NCI-H1092 (cell line): ENCODE data around the gene C1orf105.
"Not testable (repeated sequence)": the region's sequence is repeated elsewhere in the genome, so short reads cannot be mapped to it uniquely, and the experiment has no call there.

Experiments used
- DNase-seq: peaks from one replicate; lab custom pipeline; 2025; lab: John Stamatoyannopoulos, UW

Gene C1orf105

DNA sequence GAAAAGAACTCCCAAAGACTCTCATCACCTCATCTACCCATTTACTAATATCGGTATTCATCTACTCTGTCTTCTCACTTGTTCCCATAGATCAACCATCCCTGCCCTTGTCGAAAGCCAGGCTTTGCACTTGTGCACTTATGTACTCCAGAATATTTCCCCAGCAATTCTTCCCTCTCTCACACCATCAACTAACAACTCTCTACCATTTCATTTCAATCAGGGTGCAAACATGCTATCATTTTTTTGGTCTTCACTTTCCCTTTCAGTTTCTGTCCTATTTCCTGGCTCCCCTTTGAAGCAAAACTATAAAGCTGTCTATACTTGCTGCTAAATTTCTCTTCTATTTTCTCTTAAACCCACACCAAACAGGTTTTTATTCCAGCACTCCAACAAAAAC is 6.7 kb downstream of the C1orf105 start:
- no peak for DNase-seq

DNA sequence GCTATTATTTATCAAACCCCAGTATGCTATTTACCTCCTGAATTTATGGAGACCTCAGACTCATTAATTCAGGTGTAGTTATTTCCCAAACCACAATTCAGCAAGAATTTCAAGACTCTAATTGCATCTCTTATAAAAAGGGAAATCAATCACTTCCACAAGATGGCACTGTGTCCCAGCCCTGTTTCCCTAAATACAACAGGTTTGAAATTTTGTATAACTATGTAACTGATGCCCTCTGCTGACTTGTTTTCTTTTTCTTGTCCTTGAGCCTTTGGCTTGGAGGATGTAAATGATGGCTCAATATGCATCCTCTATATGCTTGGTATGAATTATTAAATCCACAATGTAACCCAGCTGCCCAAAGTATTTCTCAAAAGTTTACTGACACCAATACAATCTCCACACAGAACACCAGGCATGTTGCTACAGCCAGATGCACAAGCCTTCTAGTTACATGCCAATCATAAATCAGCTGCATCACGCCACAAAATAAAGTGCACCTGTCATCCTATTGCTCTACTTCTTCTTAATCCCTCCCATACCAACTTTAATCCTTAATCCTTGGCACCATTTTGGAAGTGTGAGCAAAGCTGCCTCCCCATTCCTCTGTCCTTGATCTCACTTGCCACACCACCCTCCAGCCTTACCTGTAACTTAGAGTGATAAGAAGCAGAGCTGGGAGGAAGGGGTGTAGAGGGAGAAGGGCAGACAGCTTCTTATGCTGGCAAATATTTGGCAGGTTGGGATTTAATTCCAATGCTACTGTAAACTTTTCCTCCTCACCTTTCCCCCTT is 9.0 kb downstream of the C1orf105 start:
- peak; percentile 38 for DNase-seq

DNA sequence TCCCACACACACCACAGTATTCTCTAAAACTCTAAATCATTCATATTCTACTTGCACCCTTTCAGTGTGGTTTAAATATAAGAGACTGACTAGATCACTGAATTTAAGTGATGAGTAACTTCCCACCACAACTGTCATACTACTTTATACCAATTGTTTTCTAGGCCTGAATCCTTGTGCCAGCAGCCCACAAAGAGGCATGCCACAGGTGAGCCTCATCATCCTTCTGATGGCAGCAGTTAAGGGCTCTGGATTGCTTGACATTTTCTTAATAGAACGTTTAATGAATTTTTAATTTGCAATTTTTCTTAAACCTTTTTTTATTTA is 9.6 kb downstream of the C1orf105 start:
- DNase-seq, result no peak

DNA sequence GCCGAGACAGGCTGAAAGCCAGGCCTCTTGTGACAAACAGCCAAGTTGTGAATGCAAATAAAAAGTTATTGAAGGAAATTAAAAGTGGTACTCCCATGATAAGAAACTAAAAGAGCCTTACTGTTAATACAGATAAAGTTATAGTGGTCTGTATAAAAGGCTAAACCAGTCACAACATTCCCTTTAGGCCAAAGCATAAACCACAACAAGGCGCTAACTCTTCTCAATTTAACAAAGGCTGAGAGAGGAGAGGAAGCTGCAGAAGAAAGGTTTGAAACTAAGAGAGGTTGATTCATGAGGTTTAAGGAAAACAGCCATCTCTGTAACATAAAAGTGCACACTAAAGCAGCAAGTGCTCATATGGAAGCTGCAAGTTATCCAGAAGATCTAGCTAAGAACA is 10.7 kb downstream of the C1orf105 start:
- no peak for DNase-seq

DNA sequence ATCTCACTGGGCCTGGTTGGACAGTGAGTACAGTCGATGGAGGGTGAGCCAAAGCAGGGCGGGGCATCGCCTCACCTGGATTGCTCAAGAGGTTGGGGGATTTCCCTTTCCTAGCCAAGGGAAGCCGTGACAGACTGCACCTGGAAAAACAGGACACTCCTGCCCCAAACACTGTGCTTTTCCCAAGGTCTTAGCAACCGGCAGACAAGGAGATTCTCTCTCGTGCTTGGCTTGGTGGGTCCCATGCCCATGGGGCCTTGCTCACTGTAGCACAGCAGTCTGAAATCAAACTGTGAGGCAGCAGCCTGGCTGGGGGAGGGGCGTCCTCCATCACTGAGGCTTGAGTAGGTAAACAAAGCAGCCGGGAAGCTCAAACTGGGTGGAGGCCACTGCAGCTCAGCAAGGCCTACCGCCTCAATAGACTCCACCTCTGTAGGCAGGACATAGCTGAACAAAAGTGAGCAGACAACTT is 11.3 kb downstream of the C1orf105 start:
- no peak for DNase-seq

DNA sequence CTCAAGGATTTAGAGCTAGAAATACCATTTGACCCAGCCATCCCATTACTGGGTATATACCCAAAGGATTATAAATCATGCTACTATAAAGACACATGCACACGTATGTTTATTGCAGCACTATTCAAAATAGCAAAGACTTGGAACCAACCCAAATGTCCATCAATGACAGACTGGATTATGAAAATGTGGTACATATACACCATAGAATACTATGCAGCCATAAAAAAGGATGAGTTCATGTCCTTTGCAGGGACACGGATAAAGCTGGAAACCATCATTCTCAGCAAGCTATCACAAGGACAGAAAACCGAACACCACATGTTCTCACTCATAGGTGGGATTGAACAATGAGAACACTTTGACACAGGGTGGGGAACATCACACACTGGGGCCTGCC is 16.7 kb downstream of the C1orf105 start:
- not testable (repeated sequence) for DNase-seq

DNA sequence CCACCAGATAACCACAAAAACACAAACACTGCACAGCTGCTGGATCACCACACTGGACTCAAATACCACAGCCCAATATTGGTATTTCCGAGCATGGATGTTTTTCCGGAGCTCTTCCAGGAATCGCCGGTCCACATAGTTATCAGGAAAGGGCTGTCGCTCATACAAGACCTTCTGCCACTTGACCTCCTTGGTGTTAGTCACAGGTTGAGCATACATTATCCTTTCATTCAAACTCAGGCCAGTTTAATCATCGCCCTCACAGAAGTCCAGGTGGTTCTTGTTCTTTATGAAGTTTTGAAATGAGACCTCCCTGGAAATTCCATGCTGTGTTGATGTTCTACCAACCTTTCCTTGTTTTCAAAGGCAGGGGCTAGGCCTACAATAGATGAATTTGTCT is 21.9 kb downstream of the C1orf105 start:
- DNase-seq, result no peak

DNA sequence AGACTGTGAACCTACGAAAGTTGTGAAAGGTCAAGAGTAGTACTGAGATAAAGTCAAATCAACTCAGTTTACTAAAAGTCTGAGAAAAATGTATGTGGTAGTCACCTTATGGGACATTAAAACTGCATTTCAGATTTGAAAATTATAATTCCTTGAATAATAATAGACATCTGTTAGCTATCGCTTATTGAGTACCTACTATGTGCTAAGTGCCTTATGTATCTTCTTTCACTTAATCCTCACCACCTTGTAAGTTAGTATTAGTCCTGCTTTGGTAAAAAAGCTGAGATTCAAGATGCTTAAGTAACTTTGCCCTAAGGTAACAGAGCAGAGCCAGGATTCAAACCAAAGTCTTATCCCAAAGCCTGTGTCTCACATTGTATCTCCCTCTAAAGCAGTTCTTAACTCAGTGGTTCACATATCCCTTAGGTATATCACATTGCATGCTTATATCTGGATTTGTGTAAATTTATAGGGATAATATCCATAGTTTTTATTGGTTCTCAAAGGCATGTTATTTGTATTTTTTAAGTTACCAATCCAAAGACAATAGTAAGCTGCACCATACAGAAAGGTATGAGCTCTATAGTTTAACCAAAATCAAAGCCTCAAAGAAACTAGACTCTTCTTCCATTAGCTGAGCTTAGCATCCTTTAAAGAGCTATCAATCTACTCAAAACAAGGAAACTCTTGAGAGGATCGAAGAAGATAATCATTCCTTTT is 22.5 kb downstream of the C1orf105 start:
- no peak for DNase-seq

DNA sequence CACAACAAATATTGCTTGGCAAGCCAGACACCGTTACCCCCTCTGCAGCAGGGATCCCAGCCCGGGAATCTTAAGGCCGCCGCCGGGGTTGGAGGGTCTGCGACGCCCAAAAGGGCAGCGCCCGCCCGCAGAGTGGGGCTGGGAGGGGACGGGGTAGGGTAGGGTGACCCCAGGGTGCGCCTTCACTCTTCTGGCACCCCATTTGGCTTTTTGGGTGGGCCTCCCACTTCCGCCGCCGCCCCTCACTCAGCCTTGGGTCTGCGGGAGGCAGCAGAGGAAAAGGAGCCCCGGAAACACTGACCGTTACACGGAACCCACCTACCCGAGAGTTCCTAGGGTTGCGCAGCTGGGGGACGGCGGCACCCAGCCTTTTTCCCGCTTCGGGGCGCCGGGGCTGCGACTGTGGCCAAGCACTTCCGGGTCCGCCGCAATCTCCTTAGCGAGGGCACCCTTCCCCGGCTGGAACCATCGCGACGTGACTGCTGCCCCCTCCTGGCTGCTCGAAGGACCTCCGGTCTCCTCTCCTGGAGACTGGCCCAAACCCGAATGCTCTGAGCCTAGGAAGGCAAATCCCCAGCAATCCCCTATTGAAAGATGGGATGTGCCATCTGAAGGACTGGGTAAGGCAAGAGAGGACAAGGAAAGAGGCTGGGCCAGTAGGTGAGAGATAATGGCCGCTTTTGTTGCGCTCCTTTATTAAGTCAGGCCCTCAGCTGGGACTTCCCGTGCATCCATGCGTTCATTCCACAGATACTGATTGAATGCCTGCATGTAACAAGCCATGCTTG is 23.4 kb downstream of the C1orf105 start, which contains the start of gene PIGC:
Gene PIGC (minus strand): TSS at position 404 of the 788 bp plus-strand sequence. CDS start 1,447 bp downstream, outside the sequence.
- peak; percentile 91 for DNase-seq

DNA sequence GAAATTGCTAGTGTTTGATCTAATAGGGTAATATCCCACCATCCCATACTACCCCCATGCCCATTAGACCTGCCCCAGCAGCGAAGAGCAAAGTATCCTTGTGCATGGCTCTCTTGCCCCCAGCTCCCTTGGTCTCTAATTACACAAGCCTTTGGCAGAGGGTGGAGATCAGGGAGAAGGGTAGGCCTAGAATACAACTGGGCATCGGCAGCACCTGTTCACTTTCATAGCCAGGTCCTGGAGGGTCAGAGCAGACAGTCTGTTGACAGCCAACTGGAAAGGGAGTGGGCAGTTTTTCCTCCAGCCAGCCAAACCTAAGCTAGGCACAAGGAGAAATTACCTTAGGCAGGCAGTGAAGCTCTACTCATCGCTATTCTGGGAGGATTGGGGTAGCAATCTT is 26.1 kb downstream of the C1orf105 start:
- no peak for DNase-seq

DNA sequence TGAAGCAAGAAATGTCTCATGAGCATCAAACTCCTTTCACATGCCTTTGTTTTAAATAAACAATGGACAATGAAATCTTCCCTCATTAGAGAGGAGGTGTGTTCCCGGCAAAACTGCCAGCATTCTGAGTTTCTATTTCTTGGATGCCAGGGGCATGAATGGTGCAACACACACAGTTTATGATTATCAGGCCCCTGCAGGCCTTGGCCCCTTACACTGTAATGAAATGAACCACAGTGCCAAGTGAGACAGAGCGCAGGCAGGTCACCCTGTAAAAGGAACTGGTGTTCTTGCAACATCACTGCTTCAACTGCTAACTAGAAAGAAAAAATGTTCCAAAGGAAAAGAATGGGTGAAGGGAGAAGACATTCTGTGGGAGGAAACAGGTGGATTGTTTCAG is 27.2 kb downstream of the C1orf105 start:
- DNase-seq, result no peak

DNA sequence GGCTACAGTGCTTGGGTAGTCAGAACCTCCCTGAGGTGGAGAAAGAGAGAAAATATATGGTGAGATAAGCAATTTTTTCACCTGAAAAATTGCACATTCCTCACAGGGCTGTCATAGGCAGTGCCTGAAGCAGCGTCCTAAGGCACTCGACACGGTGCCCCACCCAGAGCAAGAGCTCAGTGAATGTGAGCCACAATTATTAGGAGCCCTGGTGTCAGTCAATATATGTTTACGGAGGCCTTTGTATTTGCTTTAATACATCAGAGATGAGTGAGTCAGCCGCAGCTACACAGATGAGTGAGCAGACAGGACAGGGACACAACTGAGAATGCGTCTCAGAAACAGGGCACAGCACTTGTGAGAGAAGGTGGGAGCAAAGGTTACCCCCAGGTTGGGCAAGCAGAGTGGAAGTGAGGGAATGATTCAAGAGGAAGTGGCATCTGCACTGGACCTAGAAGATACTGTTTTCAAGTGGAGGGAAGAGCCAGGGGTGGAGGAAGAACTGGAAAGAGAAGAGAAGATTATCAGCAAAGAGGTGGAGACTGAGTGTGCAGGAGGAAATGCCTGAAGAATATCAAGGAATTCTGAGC is 28.6 kb downstream of the C1orf105 start:
- DNase-seq, result no peak

DNA sequence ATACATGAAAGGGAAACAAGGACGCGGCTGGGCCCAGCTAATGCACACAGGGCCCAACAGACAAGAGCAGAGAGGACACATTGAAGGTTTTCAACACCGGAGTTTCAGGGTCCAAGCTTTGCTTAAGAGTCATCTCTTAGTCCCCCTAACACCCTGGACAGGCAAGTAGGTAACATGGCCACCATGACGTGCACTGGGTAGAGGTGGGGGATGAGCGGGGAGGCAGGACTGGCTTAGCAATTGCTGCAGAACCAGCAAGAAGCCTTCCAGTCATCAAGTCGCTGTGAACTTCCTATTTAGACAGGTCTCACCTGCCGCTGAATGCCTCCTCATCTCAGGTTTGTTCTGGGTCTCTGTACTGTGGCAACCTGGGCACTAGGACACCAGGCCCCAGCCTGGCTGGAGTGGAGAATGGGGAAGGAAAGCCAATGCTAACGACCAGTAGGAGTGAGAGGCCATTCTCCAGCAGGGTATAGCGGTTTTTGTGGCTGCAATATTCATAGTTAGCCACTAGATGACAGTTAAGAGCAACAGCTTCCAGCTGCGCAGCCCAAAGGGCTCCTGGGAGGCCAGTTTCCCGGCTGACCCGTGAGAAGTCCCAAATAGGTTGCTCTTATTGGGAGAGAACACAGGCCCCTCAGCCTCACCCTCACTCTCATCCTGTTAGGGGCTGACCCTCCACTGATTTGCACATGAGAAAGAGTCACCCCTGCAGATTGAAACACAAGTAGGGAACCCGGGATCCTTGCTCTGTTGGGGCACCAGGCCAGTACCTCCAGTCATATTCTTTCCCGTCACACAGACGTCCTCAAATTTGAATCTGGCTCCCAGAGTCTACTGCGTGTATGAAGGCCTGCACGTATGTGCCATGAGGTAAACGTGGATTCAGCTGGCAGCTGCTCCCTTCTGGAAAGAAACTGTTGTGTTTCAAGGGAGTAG is 29.4 kb downstream of the C1orf105 start:
- peak; percentile 24 for DNase-seq

DNA sequence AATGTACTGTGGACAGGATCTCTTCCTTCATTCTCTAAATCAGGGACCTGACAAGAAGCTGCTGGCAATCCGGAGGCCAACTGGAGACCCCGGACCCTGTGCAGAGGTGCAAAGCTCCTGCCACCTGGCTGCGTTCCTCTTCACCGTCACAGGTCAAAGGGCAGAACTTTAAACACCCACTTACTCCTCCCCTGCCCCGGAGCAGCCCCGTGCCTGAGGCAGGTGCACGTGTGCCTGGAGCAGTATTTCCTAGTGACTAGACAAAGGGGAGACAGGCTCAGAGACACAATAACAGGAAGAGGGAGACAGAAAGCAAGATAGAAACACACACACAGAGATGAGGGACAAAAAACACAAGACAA is 30.0 kb downstream of the C1orf105 start:
- no peak for DNase-seq

DNA sequence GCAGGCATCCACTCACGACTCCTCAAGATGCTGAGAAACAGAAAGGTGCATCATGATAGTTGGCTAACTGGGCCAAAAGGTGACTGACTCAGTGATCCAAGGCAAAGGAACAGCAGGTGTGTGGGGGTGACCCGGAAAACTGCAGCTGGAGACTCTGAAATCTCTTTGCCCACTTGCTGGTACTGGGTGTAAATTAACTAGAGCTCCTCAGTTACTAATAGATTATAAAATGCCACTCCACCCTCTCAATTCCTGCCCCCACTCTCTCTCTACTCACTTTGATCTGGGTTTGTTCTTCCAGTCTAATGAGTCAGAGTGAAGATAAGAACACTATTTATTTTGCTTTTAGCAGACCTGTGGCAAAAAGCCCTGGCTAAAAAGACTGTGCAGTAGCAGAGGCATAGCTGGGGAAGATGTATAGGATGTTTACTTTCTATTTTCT is 30.5 kb downstream of the C1orf105 start:
- DNase-seq, result no peak

DNA sequence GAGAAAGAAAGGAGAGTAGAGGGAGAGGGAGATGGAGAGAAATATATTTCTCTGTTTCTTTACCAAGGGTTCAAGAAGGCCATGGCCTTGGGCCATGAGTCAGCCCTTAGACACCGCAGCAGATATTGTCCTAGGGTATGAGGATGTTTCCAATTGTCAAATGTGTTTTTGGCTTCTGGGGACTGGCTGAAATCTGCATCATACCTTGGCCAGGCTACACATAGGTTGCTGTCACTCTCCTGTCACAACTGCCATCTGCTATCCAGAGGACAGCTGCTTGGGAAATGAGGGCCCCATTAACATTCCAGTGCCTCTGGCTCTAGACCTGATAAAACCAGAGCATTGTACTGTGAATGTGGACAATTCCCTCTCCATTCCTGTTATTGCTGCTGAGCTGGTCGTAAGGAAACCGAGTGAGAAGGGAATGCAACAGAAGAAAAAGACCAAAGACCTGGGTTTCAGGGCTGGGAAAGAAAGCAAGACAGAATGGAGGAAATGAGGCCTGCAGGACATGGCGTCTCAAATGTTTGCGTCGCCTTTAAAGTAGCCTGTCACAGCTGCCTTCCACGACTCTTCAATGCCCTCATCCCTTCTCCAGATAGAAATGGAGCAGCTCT is 32.2 kb downstream of the C1orf105 start:
- no peak for DNase-seq

DNA sequence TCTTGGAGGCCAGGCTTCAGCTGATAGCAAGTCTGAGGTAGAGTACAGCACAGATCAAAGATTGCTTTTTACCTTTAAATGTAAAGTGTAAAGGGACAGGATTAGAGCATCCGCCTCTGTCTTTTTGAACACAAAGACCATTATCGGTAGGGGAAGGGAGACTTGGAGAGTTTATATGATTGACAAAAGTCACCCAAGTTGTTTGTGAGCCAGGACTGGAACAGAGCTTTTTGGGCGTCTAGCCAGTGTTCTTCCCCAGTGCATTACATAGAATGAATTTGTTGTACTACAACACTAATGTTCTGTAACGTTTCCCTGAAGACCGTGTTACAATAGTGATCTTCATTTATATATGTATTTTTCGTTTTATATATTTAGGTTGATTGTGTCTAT is 32.7 kb downstream of the C1orf105 start:
- no peak for DNase-seq

DNA sequence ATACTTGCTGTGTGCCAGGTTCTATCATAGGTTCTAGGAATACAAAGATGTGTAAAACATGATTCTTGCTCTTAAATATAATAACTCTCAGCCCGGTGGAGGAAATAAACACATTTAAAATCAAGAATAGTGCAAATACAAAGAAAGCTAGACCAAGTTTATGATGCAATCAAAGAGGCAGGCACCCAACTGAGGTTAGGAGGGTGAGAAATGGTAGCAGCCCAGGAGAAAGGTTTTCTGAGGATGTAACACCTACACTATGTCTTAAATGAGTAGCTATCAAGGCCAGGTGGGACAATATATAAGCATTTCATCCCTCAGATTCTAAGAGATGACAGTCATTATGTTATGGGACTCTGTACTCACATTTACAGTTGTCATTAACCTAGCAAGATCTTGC is 33.1 kb downstream of the C1orf105 start:
- DNase-seq, result no peak

DNA sequence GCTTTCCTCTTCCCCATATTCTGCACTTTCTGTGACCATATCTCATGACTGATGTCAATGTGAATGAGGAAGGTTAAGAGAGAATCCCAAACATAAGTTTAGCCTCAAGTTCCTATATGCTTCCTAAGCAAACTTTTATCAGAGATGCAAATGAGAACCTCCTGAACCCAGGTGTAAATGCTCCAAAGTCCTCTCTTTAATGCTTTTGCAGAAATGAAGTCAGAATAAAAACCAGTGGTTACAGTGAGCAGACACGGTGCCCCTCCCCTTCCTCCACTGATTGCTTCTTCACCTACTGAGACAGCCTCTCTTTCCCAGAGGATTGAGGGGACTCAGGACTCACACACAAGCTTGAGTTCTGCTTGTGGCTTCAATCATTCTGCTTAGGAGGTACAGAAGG is 35.0 kb downstream of the C1orf105 start:
- no peak for DNase-seq

DNA sequence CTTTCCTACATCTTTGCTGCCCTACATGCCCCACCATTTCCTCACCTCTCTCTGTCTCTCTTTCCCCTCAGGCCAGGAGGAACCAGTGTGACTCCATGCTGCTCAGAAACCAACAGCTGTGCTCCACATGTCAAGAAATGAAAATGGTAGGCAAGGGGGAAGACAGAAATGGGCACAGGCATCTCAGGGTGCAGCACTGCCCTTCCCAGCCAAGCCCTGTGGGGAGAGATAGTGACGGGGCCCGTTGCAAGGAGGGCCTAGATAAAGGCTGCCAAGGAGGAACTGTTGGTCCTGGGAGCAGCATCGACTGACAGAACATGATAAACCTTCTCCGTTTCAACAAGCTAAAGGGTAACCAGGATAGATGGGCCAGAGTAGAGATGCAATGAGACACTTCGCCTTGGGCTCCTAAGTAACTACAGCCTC is 35.9 kb downstream of the C1orf105 start:
- DNase-seq, result no peak
